ENCODE results near the gene TUBB.

TUBB gene

DNA sequence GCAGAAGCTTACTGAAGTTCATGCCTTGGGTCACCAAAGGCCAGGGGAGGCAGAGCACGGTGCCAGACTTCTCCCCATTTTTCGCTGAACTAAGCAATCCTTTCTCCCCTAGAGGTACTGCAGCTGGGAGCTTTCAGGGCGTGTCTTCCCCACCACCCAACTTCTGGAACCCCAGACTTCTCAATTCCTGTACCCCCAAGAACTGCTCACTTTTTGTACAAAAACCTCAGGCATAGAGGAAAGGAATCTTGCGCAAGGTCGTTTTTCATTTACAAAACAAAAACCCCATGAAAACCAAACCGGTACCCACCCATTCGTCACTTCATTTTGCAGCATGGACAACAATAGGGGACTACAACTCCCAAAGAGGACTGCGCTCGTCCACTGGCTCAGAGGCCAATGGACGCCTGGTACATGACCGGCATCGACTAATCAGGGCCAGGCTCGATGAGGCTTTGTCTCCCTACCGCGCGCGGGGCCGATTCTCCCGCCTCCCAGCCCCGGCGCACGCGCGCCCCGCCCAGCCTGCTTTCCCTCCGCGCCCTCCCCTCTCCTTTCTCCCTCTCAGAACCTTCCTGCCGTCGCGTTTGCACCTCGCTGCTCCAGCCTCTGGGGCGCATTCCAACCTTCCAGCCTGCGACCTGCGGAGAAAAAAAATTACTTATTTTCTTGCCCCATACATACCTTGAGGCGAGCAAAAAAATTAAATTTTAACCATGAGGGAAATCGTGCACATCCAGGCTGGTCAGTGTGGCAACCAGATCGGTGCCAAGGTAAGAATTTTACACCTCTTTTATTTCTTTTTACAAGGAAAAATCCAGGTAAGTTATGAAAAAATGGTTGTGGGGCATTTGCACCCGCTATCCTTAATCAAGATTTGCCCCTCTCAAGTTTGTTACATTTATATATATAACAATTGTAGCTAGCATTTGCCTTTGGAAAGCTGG, at the start of gene TUBB:
TSS of gene TUBB (plus strand) at position 562 of the 947 bp plus-strand sequence. CDS start at position 717, 155 bp downstream.
- peak; percentile 84 to 90 (median 84) for DNase-seq (ENCODE audit: low read depth in 3 of 3)

DNA sequence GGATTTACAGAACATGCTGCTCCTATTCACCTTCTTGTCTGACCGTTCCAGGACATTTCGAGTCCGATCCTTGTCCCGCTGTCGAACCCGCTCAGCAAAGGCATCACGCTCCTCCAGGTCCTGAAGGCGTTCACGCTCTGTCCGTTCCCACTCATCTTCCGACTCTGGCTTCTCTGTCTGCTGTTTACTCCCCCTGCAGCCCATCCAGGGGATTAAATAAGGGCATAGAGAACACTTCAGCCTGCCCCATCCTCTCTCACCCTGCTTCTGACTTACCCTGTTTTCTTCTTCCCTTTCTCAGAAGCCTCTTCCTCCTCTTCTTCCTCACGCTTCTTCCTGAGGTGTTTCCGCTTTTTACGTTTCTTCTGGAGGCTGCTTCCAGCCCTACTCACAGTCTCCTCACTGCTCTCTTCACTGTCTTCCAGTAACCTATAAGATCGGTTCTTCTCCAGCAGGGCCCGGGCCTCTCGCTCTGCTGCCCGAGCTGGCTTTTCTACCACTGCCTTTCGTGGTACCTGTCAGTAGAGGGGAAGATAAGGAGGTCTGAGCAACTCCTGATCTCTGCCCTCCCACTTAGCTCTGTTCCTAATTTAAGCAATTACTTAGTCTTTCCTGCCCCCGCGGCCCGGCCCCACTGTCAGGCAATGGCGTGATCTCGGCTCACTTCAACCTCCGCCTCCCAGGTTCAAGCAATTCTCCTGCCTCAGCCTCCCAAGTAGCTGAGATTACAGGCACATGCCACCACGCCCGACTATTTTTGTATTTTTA, 49.2 kb upstream of the TUBB start:
- DNase-seq (ENCODE audit: low read depth in 3 of 3), result no peak

DNA sequence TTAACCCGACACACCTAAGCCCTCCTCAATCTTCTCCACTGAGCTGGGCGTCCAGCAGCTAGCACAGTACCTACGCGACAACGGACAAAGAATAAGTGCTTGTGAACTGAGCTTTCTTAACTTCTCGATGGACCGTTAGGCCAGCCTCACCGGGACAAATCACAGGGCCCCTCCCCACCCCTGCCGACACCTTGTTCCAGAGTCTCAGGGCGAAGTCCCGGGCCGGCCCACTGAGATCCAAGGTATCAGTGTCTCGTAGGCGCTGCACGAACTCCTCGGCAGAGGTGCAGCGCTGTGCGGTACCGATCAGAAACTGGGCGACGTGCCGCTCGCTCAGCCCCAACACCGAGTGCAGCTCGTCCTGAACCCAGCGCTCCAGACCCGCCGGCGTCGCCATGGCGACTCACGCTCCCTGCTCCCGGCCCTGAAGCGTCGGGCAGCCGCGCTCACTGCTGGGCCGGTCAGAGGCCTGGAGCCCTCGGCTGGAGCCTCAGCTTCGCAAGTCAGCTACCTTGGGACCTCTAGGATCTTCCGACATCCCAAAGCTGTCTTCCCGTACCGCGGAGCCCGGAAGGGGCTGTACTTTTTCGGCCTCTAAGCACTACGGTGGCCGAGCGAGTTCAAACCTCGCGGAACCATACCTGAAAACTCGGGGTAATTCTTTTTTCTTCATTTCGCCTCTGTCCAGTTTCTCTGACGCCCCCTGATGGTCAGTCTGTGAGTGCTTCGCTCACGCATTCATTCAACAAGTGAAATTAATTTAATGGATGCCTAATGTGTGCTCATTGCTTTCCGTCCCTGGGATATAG, 47.5 kb upstream of the TUBB start, which contains the start of gene DHX16:
TSS of gene DHX16 (minus strand) at position 562 of the 809 bp plus-strand sequence. CDS start at position 397, 165 bp downstream.
- peak; percentile 75 to 84 (median 78) for DNase-seq (ENCODE audit: low read depth in 3 of 3)

- no peak for DNase-seq (ENCODE audit: low read depth in 3 of 3)
Measured at GRCh38 chr6:30676660-30677285, 43.4 kb upstream of the TUBB start.

DNA sequence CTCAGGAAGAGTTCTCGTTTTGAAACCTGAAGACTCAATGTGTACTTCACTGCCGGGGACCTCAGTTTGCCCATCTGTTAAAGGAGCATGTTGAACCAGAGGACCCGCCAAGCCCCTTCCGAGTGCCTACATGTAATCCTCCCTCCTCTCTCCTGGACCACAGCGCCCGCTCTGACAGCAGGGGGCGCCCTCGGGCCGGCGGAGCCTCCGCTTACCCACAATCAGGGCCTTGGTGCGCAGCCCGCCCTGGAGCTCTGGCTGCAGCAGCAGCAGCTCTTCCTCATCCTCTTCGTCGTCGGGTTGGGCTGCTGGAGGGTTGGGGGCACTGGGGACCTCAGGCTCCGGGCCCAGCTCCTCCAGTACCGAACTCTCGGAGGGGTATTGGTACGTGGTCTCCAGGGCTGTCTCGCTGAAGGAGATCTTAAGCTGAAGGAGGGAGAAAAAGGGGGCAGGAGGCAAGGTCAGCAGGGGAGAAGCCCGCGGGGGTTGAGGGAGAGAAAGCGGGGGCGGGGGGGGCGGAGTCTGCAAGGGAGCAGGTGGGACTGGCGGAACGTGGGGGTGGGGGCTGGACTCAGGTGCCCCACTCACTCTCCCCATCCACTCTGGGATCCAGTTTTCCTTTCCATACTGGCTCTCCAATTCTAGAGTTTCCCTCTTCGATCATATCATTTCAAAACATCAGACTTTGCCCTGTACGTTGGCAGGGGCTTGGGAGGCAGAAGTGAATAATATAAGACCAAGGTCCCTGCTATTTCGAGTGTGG, 41.0 kb upstream of the TUBB start:
- DNase-seq (ENCODE audit: low read depth in 3 of 3), result peak; percentile 82 to 91 (median 85)

DNA sequence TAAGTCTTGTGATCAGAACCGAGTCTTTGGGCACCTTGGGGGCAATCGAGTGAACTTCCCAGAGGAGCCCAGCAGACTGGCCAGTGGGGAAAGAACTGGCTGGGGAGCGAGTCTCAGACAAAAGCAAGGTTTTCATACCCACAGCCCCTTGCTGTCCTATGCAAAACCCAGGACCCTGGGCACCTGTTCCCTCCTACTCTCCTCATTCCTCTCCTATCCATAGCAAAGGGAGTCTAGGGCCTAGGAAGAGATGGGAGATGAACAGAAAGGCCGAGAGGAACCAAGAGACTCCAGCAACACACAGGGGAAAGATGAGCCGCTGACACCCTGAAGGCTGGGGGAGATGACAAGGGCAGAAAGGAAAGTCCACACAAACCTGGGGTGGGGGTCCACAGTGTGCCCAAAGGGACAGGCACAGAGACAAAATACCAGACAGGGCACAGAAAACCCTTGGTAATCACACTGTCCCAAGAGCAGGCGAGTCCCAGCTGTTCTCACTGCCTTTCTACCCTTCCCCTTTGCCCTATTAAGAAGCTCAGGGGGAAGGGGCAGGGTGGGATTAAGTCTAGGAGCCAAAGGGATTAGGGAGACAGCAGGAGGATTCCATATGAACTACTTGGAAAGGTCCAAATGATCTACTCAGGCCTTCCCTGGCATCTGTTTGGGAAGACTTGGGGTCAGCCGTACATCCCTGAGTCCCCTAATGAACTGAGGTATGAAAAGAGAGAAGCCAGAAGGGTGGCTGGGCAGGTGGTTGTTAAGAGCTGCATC, 40.2 kb upstream of the TUBB start:
- no peak for DNase-seq (ENCODE audit: low read depth in 3 of 3)

- no peak for DNase-seq (ENCODE audit: low read depth in 3 of 3)
Measured at GRCh38 chr6:30681766-30682142, 38.4 kb upstream of the TUBB start.

GRCh38 chr6:30682143-30683117, 37.7 kb upstream of the TUBB start:
- peak; percentile 68 to 81 (median 76) for DNase-seq (ENCODE audit: low read depth in 3 of 3)

GRCh38 chr6:30683183-30683979, 36.8 kb upstream of the TUBB start:
- no peak for DNase-seq (ENCODE audit: low read depth in 3 of 3)

- DNase-seq (ENCODE audit: low read depth in 3 of 3), result no peak
Measured at GRCh38 chr6:30683980-30684338, 36.2 kb upstream of the TUBB start.

DNA sequence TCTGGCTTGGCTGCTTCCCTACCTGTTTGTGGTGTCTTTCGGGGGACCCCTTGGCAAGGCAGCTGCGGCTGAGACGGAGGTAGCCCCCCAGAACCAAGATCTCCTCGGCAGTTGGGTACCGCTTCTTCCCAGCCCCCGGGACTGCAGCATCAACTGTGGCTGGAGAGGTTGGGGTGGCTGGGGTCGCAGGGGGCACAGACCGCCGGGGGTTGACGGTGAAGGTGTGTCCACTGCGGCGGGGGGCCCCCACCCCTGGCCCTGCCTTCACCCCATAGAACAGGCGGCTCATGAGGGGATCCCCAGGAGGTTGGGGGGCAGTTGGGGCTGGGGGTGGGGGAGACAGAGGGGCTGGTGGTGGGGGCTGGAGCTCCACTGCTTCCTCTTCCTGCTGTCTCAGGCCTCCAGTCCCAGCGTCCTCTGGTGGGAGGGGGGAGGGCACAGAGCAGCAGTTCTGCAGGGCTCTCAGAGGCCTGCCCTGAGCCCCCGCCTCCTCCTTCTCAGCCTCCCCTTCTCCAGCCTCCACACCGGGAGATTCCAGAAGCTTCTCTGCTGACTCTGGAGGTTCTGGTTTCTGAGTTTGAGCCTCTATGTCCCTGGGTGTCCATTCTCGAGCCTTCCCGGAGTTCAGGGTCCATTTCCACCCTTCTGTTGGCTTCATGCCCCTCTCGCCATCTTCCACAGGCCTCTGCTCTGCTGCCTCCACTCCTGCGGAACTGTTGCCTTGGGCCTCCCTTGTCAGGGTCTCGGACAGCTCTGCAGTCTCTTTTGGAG, 35.6 kb upstream of the TUBB start:
- no peak for DNase-seq (ENCODE audit: low read depth in 3 of 3)

DNA sequence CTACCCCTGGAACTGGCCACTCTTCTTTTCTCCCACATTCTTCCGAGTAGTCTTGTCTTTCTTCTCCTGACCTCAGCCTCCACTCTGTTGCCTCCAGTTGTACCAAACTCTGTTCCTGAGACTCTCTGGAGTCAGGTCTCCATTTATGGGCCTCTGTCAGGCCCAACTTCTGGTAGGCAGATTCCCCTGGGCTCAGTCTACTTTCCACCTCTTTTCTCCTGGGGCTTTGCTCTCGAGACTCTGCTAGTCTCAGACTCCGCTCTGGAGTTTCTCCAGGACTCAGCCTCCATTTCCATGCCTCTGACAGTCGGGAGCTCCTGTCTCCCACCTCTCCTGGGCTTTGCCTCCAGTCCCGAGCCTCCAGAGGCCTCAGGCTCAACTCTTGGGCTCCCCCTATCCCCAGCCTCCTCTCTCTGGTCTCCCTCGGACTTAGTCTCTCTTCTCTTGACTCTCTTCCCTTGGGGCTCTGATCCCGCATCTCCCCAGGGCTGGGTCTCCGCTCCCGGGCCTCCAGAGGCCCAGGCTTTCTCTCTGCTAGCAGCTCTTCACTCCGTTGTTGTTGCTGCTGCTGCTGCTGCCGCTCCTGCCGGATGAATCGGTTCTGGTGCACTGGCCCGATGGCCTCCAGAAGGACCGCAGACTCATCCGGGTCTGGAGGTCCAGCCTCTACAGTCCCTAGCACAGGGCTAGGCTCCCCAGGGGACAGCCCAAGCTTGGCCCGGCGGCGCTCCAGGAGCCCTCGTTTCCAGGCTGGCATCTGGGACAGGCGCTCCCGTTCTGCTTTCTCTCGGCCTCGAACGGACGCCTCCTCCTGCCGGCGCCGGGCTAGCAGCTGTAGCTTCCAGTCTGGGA, 34.8 kb upstream of the TUBB start:
- no peak for DNase-seq (ENCODE audit: low read depth in 3 of 3)

GRCh38 chr6:30686009-30686907, 33.9 kb upstream of the TUBB start, which contains the start of gene PPP1R18:
PPP1R18 (minus strand) TSS chr6:30686645; CDS start chr6:30686018, 627 bp downstream.
- DNase-seq (ENCODE audit: low read depth in 3 of 3), result peak; percentile 79 to 84 (median 81)

DNA sequence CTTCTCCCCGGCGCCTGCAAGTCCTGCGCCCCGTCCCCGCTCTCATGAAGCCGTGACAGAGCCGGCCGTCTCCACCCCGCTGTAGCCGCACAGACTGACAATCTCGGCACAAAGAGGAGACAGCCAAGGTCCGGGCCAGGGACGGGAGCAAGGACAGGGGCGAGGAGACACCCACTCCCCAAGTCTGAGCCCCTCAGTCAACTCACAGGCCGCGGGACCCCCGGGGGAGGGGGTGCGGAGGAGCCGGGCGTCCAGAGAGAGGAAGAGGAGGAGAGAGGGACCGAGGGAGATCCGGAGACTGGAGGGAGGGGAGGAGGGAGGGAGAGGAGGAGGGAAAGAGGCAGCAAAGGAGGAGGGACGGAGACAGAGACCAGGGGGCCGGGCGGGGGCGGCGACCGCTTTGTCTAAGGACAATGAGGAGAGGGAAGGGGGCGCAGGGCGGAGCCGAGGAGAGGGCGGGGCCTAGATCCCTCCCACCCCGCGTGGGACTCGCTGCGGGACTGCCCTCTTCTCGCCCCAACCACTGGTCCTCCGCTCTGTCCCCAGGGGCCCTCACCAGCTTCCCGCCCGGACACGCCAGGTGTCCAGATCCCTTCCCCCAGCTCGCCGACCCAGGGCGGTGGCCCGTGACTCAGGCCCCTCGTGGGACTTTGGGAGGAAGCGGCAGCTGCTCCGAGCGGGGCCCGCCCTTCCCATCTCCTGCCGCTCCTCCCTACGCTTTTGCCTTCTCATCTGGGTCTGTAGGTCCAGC, 33.1 kb upstream of the TUBB start:
- DNase-seq (ENCODE audit: low read depth in 3 of 3), result peak; percentile 66 to 83 (median 73)
